Keratinocyte (primary cell): ENCODE results near the gene SETD1B.

Experiments
- EZH2 ChIP-seq: IDR thresholded peaks from one replicate; pipeline ENCODE4 v1.6.1; 2012; ENCODE audit warnings: inconsistent platforms, mild to moderate bottlenecking, low read length, moderate library complexity
- TF ChIP-seq, protein P1 (sequence below), 3 experiments: IDR thresholded peaks in 1 of 3; conservative IDR thresholded peaks in 1 of 3; optimal IDR thresholded peaks in 1 of 3; 2 replicates in 2 of 3; 3 replicates in 1 of 3; pipeline versions ENCODE3 to v1.5.1; 2011; ENCODE audit warnings: low read length in 3 of 3, mild to moderate bottlenecking in 3 of 3, moderate library complexity in 2 of 3, control low read depth in 1 of 3, inconsistent platforms in 1 of 3; ENCODE audit not compliant: insufficient read depth in 2 of 3; ENCODE audit errors: extremely low read depth in 1 of 3

DNA sequence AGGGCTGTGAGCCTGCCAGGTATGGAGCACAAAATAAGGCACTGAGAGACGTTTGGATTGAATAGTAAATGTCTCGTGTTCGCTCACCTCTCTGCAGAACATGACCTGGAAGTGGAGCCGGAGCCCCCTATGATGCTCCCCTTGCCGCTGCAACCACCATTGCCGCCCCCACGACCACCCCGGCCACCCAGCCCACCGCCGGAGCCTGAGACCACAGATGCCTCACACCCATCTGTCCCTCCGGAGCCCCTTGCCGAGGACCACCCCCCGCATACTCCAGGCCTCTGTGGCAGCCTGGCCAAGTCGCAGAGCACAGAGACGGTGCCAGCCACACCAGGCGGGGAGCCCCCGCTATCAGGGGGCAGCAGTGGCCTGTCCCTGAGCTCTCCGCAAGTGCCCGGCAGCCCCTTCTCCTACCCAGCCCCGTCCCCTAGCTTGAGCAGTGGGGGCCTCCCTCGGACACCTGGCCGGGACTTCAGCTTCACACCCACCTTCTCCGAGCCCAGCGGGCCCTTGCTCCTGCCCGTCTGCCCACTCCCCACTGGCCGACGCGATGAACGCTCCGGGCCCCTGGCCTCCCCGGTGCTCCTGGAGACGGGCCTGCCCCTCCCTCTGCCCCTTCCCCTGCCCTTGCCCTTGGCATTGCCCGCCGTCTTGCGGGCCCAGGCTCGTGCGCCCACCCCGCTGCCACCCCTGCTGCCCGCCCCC is 18.7 kb downstream of the SETD1B start:
- TF ChIP-seq, protein P1, sequence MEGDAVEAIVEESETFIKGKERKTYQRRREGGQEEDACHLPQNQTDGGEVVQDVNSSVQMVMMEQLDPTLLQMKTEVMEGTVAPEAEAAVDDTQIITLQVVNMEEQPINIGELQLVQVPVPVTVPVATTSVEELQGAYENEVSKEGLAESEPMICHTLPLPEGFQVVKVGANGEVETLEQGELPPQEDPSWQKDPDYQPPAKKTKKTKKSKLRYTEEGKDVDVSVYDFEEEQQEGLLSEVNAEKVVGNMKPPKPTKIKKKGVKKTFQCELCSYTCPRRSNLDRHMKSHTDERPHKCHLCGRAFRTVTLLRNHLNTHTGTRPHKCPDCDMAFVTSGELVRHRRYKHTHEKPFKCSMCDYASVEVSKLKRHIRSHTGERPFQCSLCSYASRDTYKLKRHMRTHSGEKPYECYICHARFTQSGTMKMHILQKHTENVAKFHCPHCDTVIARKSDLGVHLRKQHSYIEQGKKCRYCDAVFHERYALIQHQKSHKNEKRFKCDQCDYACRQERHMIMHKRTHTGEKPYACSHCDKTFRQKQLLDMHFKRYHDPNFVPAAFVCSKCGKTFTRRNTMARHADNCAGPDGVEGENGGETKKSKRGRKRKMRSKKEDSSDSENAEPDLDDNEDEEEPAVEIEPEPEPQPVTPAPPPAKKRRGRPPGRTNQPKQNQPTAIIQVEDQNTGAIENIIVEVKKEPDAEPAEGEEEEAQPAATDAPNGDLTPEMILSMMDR (optimal IDR thresholded peaks at IDR 0.05 in 1 of 3, IDR thresholded peaks at IDR 0.05 in 1 of 3, conservative IDR thresholded peaks at IDR 0.05 in 1 of 3; ENCODE audit: extremely low read depth in 1 of 3, insufficient read depth in 2 of 3, low read length in 3 of 3), result no peak
- TF ChIP-seq EZH2, result no peak
